BJ (cell line): ENCODE measurements around the gene DRAXIN. TPM values are rescaled to one million over a fixed set of nuclear protein-coding genes. Genes with fewer than 3 reads are reported as not detected.

Experiments used
- CTCF ChIA-PET: fragments of 350-600 bp; formaldehyde crosslinking; extraction: SDS; loops from one replicate; lab custom pipeline; 2021; ENCODE audit warnings: antibody characterized with exemption, inconsistent platforms; lab: Yijun Ruan, JAX
- POLR2A ChIA-PET: fragments of 300-600 bp; sonication (Branson Sonifier 250); formaldehyde crosslinking; extraction: SDS; loops from one replicate; lab custom pipeline; 2021; ENCODE audit warnings: antibody characterized with exemption; lab: Charles Lee
- DNase-seq: peaks from one replicate; pipeline ENCODE4 v3.0.0-alpha.2; 2011; ENCODE audit warnings: low read depth
- H3K27me3 ChIP-seq: 2 replicates; pipeline ENCODE4 v1.6.0; 2011; ENCODE audit warnings: low read length; ENCODE audit not compliant: control insufficient read depth, insufficient read depth
- H3K36me3 ChIP-seq: 2 replicates; pipeline ENCODE4 v1.5.1; 2011; ENCODE audit warnings: low read length; ENCODE audit not compliant: control insufficient read depth, insufficient read depth
- H3K4me3 ChIP-seq: 2 replicates; pipeline ENCODE4 v1.5.1; 2011; ENCODE audit warnings: low read depth, mild to moderate bottlenecking, control low read depth, low read length
- polyA plus RNA-seq: library from polyadenylated mRNA; depleted of rRNA; stranded (reverse); fragments of >200 nt; gene quantifications from 2 replicates; pipeline ENCODE4 v1.2.3, GENCODE V29; 2011
- TF ChIP-seq, protein P1 (sequence below): IDR thresholded peaks from 2 replicates; pipeline ENCODE4 v1.5.1; 2011; ENCODE audit warnings: low read depth, mild to moderate bottlenecking, control low read depth, inconsistent platforms, low read length, moderate library complexity; ENCODE audit not compliant: insufficient read depth

Gene DRAXIN
- polyA plus RNA-seq, 1 experiment: 0.01 TPM

DNA sequence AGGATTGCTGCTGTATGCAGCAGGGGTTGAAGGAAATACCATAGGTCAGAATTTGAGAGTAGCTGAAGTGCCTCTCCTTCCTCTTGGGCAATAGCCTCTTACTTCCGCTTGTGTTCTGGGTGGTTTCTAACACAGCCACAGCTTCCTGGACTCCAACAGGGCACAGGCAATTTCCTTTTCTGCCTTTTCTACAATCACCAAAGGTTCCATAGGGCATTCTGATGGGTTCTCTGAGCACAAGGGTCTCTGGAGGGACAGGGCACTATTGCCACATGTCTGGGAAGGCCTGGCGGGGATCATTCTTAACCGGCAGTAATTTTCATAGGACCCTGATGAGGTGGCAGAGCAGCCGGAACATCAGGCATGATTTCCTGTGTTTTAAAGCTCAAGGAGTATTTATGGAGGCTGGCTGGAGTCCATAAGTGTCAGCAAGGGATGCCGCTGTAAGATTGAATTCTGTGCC, 39.0 kb downstream of the DRAXIN start:
- Histone ChIP-seq H3K27me3 (no peaks in the 10 kb centered on the region), H3K36me3 (no peaks in the 10 kb centered on the region), H3K4me3 (no peak overlapping the region)
- no peak for DNase-seq
- TF ChIP-seq, protein P1, sequence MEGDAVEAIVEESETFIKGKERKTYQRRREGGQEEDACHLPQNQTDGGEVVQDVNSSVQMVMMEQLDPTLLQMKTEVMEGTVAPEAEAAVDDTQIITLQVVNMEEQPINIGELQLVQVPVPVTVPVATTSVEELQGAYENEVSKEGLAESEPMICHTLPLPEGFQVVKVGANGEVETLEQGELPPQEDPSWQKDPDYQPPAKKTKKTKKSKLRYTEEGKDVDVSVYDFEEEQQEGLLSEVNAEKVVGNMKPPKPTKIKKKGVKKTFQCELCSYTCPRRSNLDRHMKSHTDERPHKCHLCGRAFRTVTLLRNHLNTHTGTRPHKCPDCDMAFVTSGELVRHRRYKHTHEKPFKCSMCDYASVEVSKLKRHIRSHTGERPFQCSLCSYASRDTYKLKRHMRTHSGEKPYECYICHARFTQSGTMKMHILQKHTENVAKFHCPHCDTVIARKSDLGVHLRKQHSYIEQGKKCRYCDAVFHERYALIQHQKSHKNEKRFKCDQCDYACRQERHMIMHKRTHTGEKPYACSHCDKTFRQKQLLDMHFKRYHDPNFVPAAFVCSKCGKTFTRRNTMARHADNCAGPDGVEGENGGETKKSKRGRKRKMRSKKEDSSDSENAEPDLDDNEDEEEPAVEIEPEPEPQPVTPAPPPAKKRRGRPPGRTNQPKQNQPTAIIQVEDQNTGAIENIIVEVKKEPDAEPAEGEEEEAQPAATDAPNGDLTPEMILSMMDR: no peak
- ChIA-PET CTCF (interaction anchor here (0.7 to 2.4 kb wide), 7 partner anchors 8 to 693 kb away, joined by 3 to 11 read pairs (median 3); partner anchors contain the start of gene FBXO6), POLR2A (no interaction called here)

DNA sequence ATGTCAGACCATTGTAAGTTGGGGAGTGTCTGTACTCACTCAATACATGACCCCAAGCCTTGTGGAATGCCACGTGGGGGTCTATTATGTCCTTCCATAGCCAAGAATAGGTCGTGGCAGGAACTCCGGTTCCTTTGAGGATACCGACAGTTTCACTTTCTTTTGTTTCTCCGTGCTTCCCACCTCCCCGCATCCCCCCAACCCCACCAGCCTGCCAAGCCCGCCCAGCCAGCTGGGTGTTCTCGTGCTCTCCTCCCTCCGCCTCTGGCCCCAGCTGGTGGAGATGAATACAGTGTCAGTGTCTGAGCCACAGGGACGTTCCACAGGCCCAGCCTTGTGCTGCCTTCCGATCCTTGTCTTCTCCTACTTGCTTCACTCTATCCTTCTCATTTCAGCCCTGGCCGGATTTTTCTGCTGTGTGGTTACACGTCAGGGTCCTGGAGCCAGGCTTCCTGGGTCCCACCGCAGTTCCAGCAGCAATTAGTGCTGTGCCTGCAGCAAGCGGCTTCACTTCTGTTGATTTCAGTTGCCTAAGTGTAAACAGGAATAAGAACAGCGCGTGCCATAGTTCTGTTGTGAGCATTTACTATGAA, 40.3 kb downstream of the DRAXIN start:
- DNase-seq: no peak
- TF ChIP-seq, protein P1: no peak
- H3K27me3 ChIP-seq: no peaks in the 10 kb centered on the region
- no peak overlapping the region for H3K4me3 ChIP-seq
- ChIA-PET POLR2A (interaction anchor here (0.6 kb wide), 1 partner anchor 552 kb away, joined by 6 read pairs; no protein-coding TSS in a partner anchor), CTCF (interaction anchor here (2.4 kb wide), 1 partner anchor 12 kb away, joined by 11 read pairs; no protein-coding TSS in a partner anchor)
- no peaks in the 10 kb centered on the region for H3K36me3 ChIP-seq

DNA sequence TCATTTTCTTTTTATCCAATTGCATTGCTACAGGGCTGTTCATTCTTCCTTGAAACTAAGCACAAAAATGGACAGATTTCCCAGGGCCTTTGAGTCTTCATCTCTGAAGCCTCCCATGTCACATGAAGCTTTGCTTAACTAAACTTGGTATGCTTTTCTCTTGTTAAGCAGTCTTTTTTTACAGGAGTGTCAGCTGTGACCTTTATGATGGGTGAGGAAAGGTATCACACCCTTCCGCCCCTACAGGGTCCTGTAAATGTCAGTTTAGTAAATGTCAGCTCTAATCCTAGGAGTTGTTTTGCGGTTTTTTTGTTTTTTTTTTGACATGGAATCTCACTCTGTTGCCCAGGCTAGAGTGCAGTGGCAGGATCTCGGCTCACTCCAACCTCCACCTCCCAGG, 41.8 kb downstream of the DRAXIN start:
- Histone ChIP-seq H3K27me3 (no peaks in the 10 kb centered on the region), H3K4me3 (no peak overlapping the region), H3K36me3 (no peaks in the 10 kb centered on the region)
- TF ChIP-seq, protein P1: no peak
- DNase-seq: no peak
- ChIA-PET CTCF (no interaction called here), POLR2A (no interaction called here)

DNA sequence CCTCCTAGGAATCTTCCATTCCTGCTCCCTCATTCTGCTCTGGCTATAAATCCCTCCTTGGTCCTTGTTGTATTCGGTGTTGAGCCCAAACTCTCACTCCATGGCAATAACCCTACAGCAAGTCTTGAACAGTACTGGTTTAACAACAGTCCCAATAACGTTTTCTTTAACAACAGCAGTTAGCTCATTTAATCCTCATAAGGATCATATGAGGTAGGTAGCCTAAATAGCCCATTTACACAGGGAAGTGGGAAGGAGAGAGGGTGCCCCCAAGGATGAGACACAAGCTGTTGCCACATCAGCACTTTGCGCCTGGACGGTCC, 44.0 kb downstream of the DRAXIN start:
- CTCF ChIA-PET: interaction anchor here (1.0 to 2.5 kb wide), 4 partner anchors 13 to 90 kb away, joined by 3 to 14 read pairs (median 4); no protein-coding TSS in a partner anchor
- POLR2A ChIA-PET: interaction anchor here (0.6 kb wide), 1 partner anchor 881 kb away, joined by 3 read pairs; no protein-coding TSS in a partner anchor
- TF ChIP-seq, protein P1: no peak
- no peaks in the 10 kb centered on the region for H3K36me3 ChIP-seq
- H3K4me3 ChIP-seq: peak overlapping the region; percentile 85
- no peaks in the 10 kb centered on the region for H3K27me3 ChIP-seq
- DNase-seq: no peak

DNA sequence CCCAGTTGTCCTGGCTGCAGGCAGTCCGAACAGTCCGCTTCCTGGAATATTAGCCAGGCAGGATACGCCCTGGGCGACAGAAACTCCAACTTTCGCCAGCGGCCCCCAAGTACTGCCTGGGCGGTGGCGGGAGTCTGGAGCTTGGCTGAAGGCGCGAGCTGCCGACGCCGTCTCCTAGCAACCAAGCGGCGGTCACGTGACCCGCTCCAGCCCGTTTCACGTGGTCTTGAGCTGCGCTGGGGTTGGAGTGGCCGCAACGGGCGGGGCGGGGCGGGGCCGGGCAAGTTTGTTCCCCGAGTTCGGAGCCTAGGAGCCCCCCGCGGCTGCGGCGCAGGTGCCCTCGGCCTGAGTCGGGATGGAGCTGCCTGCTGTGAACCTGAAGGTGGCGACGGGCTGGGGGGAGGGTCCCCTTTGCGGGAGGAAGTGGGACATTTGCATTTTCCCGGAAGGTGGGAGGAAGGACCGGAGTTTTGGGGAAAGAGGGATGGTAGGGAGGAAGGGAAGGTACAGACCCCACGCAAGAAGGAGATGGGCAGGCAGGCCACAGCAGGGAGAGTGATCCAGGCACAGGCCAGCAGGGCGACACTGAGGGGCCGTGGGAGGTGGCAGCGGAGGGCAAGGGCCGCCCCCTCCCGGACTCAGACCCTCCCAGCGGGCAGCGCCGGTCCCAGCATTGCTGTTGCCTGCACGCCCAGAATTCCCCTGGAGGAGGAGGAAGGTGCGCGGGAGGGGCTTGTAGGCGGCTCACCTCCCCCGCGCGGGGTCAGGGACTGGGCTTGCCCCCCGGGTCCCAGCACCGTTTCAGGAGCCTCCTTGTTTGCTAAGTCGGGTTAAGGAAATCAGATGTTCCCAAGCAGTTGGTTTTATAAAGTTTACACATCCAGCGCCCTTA, 44.6 kb downstream of the DRAXIN start, which contains the start of gene AGTRAP:
TSS of gene AGTRAP (plus strand) at position 283 of the 892 bp plus-strand sequence. CDS start at position 356, 73 bp downstream.
- peak within 1 kb of the TSS; percentile 85 for H3K4me3 ChIP-seq
- no peaks in the 10 kb centered on the region for H3K36me3 ChIP-seq
- CTCF ChIA-PET: interaction anchor here (1.0 to 2.5 kb wide), 7 partner anchors 12 to 699 kb away, joined by 3 to 14 read pairs (median 3); partner anchors contain the start of gene FBXO6
- peak; percentile 48 for DNase-seq
- no peaks in the 10 kb centered on the region for H3K27me3 ChIP-seq
- TF ChIP-seq, protein P1: 0 out of 2 replicates have a peak, but pooled peaks have one; percentile 13
- POLR2A ChIA-PET: interaction anchor here (0.6 kb wide), 1 partner anchor 880 kb away, joined by 3 read pairs; no protein-coding TSS in a partner anchor
